MG63 (cell line): ENCODE data around the gene SLC43A3. TPM values are rescaled to one million over a fixed set of nuclear protein-coding genes. Genes with fewer than 3 reads are reported as not detected.
"Not testable (repeated sequence)": the region's sequence is repeated elsewhere in the genome, so short reads cannot be mapped to it uniquely, and the experiment has no call there.

ENCODE experiments used
- DNase-seq: peaks from one replicate; pipeline ENCODE4 v3.0.0-alpha.2; 2020
- H3K27me3 ChIP-seq: fragments of 250-450 bp; sonication (Bioruptor Pico); 2 replicates; pipeline ENCODE4 v1.5.1; 2020; ENCODE audit warnings: mild to moderate bottlenecking, moderate library complexity
- H3K36me3 ChIP-seq: fragments of 250-450 bp; sonication (Bioruptor Pico); 2 replicates; pipeline ENCODE4 v1.5.1; 2020; ENCODE audit warnings: mild to moderate bottlenecking, moderate library complexity
- H3K4me3 ChIP-seq: fragments of 250-450 bp; sonication (Bioruptor Pico); 2 replicates; pipeline ENCODE4 v1.5.1; 2020; ENCODE audit warnings: mild to moderate bottlenecking, moderate library complexity
- H3K9me3 ChIP-seq: fragments of 250-450 bp; sonication (Bioruptor Pico); 2 replicates; pipeline ENCODE4 v1.5.1; 2020; ENCODE audit warnings: mild to moderate bottlenecking, moderate library complexity
- total RNA-seq: library from RNA; depleted of rRNA; stranded (reverse); fragments of >200 nt; shearing (Covaris generic); gene quantifications from 2 replicates; pipeline ENCODE4 v1.2.3, GENCODE V29; 2014; ENCODE audit warnings: low replicate concordance

Gene SLC43A3
- total RNA-seq, 1 experiment from 2014 or later, result 84.3 TPM

DNA sequence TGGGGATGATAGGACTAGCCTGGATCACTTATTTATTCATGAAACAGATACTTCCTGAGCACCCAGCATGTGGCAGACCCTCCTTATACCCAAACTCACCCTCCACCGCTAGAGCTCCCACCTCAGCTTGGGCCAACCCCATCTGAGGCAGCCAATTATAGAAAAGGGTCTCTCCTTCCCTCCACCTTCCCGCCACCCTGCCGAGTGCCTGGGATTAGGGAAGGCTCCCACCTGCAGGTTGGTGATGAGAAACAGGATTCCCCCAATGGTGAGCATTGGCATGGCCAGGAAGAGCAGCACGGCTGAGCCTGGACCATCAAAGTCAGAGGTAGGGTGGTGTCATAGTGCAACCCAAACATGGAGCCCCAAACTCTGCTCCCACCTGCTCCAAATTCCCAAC, 5.9 kb downstream of the SLC43A3 start:
- Histone ChIP-seq H3K4me3 (no peak overlapping the region), H3K36me3 (peaks cover 94% of the 10 kb centered on the region), H3K27me3 (no peaks in the 10 kb centered on the region), H3K9me3 (no peaks in the 10 kb centered on the region)
- no peak for DNase-seq

DNA sequence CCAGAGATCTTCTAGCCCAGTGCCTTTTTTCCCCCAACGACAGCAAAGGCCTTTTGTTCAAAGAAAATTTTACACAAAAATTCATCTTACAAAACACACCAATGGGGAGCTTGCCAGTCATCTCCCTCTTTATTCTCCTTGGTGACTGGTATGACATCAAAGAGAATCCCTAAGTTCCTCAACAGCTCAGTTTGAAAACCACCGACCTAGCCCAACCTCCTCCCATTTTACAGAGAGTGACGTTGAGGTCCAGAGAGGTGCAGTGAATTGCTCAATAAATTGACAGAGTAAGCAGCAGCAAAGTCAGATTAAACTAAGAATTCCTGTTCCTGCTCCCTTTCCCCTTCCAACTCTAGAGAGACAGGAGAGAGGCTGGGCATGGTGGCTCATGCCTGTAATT, 7.8 kb downstream of the SLC43A3 start:
- Histone ChIP-seq H3K4me3 (no peak overlapping the region), H3K9me3 (no peaks in the 10 kb centered on the region), H3K27me3 (no peaks in the 10 kb centered on the region), H3K36me3 (peaks cover 94% of the 10 kb centered on the region)
- DNase-seq, result no peak

DNA sequence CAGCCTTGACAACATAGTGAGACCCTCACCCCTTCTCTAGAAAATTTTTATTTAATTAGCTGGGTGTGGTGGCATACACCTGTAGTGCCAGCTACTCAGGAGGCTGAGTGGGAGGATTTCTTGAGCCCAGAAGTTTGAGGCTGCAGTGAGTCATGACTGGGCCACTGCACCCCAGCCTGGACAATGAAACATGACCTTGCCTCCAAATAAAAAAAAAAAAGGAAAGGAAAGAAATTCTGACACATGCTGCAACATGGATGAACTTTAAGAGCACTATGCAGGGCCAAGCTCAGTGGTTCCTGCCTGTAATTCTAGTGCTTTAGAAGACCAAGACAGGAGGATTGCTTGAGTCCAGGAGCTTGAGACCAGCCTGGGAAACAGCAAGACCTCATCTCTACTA, 8.8 kb downstream of the SLC43A3 start:
- Histone ChIP-seq H3K36me3 (peaks cover 94% of the 10 kb centered on the region), H3K4me3 (no peak overlapping the region), H3K27me3 (no peaks in the 10 kb centered on the region), H3K9me3 (no peaks in the 10 kb centered on the region)
- DNase-seq, result no peak

DNA sequence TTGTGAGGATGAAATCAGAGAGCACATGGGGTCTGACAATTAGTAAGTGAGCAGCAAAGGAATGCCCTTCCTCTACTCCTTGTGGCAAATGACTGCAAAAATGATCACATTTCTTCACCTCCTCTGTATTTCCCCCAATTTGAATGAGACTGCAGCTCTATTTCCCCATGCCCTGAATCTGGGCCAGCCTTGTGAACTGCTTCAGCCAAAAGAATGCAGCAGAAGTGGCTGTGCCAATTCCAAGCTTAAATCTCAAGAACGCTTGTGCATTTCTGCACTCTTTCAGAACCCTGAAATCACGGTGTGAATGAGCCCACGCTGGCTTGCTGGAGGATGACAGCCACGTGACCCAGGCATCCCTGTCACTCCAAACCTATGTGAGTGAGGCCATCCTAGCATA, 9.9 kb downstream of the SLC43A3 start:
- no peaks in the 10 kb centered on the region for H3K27me3 ChIP-seq
- H3K9me3 ChIP-seq, result no peaks in the 10 kb centered on the region
- peak; percentile 43 for DNase-seq
- no peak overlapping the region for H3K4me3 ChIP-seq
- peaks cover 94% of the 10 kb centered on the region for H3K36me3 ChIP-seq

DNA sequence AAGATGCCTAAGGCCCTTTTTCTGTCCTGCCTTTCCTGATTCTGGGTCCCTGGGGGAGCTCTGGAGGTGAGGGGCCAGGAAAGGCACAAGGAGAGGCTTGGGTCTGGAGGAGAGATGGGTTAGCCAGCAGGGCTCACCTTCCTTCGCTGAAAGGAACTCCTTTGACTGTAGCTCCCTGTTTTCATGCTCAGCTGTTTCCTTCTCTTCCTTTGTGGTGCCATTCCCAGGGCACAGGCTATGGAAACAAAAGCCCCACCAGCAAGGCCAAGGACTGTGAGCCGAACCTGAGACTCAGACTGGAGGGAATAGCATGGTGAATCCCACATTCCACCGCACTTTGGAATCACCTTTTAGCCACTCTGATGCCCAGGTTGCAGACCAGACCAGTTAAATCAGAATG, 10.5 kb downstream of the SLC43A3 start:
- Histone ChIP-seq H3K27me3 (no peaks in the 10 kb centered on the region), H3K9me3 (no peaks in the 10 kb centered on the region), H3K4me3 (no peak overlapping the region), H3K36me3 (peaks cover 96% of the 10 kb centered on the region)
- DNase-seq, result no peak

DNA sequence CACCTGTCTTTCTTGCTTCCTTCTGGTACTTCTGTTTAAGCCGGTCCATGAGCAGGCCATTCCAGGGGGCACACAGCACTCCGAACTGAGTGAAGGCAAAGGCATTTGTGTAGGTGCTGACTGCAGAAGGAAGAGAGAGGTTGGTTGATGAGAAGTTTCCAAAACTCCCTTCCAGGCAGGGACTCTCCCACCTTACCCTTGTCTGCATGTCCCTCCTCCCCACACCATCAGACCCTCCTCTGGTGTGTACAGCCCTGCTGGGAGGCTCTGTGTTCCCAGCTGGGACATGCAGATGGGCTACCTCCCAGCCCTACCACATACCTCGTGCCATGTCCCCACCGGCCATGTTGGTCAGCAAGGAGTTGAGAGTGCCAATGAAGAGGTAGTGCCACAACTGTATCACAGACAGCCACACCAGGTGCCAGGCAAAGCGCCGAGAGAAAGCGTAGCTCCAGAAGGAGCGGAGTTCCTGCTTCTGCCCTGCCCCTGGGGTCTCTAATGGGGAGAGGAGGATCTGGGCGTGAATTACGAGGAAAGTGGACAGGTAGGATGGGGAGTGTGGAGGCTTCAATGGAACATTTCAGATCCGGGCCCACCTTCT, 12.2 kb downstream of the SLC43A3 start:
- H3K36me3 ChIP-seq, result peaks cover 95% of the 10 kb centered on the region
- H3K27me3 ChIP-seq, result no peaks in the 10 kb centered on the region
- DNase-seq, result no peak
- H3K4me3 ChIP-seq, result no peak overlapping the region
- H3K9me3 ChIP-seq, result no peaks in the 10 kb centered on the region

DNA sequence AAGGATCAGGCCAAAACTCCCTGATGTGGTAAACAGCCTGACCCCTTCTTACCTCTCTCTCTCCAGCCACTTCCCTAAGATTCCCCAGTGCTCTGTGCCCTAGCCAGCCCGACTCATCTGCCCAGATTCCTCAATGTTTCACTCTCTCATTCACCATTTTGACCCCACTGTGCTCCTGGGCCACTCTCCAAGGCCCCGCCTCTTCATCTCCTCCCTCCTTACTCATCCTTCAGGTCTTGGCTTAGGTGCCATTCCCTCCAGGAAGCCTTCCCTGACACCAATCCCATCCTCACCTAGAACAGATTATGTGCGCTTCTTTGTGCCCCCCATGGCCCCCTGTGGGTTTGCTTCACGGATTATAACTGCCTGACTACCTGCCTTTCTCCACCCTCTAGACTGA, 13.2 kb downstream of the SLC43A3 start:
- peak; percentile 66 for DNase-seq
- Histone ChIP-seq H3K27me3 (no peaks in the 10 kb centered on the region), H3K9me3 (no peaks in the 10 kb centered on the region), H3K36me3 (peaks cover 99% of the 10 kb centered on the region), H3K4me3 (no peak overlapping the region)

DNA sequence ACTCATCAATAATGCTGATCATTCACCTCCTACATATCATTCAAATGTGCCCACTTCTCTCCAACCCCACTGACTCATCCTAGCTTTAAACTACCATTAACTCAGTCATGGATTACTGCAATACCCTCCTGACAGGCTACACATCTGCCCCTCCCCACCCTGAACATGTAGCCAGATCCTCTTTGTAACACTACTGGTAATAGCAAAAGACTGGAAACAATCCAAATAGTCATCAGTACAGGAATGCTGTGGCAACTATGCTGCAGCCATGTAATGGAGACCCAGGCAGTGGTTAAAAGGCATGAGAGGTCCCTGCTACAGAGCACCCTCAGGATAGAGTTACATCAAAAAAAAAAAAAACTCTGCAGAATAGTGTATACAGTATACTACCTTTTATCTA, 16.6 kb downstream of the SLC43A3 start:
- Histone ChIP-seq H3K9me3 (no peaks in the 10 kb centered on the region), H3K36me3 (peaks cover 90% of the 10 kb centered on the region), H3K27me3 (no peaks in the 10 kb centered on the region), H3K4me3 (no peak overlapping the region)
- peak; percentile 68 for DNase-seq

DNA sequence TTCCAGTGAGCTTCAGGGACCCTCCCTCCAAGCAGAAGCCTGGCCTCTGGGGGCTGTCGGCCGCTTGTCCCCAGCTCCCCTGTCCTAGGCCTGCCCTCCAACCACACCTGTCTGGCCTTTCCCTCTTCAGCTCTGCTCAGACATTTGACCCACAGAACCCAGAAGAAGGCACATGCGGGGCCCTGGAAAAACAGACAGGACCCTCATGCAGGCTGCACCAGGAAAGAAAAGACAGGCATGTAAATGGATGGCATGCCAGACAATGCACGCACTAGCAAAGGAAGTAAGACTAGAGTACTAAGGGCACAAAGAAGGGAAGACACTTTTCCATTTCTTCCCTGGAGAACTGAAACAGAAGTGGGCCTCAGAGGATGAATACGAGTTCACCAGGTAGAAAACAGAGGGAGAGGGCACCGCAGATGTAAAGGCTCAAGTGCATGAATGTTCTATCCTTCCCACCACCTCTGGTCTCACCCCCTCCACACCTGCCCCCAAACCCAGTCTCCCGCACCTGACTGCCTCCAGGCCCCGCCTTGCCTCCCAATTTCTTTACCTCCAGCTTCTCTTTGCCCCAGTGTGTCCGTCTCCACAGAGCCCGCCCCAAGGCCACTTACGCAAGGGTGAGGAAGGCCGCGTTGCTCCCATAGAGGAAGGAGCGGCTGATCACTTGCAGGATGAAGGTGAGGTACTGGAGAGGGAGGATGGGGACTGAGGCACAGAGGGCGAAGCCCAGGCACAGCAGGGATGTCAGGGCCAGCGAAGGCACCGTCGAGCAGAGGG, 17.4 kb downstream of the SLC43A3 start:
- Histone ChIP-seq H3K36me3 (peaks cover 82% of the 10 kb centered on the region), H3K9me3 (no peaks in the 10 kb centered on the region), H3K4me3 (no peak overlapping the region), H3K27me3 (no peaks in the 10 kb centered on the region)
- DNase-seq, result no peak

DNA sequence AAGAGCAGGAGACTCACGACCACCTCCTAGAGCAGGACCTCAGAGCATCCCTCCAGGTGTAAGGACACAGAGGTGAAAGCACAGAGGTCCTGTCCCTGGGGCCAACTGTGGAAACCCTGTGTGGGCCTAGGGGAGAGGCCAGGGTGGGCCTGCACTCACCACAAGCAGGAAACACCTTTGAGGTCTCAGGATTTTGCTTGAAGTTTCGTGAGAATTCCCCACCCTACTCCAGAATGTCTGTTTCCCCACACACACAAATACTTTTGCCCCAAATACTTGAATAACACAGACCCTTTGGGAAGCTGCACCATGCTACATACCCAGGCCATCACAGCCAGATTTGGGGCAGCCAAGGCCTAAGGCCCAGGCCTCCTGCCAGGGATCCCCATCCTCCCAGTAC, 18.1 kb downstream of the SLC43A3 start:
- H3K36me3 ChIP-seq, result peaks cover 74% of the 10 kb centered on the region
- DNase-seq, result no peak

DNA sequence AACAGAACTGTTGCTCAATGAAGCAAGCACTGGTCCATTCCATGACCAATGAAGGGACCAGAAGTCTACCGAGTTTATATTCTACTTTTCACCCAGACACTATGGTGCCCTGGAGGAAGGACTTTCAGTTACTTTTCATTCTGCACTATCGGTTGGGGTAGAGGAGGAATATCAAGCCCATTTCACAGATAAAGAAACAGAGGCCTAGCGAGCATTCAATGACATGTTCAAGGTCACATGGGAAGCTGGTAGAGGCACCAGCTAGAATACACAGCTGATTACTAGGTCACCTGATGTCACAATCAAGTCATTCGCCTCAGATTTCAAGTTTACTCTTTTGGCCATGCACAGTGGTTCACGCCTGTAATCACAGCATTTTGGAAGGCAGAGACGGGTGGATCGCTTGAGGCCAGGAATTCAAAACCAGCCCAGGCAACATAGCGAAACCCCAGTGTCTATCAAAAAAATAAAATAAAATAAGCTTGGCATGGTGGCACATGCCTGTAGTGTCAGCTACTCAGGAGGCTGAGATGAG, 18.9 kb downstream of the SLC43A3 start:
- Histone ChIP-seq H3K36me3 (peaks cover 67% of the 10 kb centered on the region), H3K4me3 (no peak overlapping the region), H3K9me3 (no peaks in the 10 kb centered on the region), H3K27me3 (no peaks in the 10 kb centered on the region)
- no peak for DNase-seq

More for the DNA sequence above, 18.1 kb downstream of the SLC43A3 start:
- Histone ChIP-seq H3K9me3 (no peaks in the 10 kb centered on the region), H3K4me3 (no peak overlapping the region), H3K27me3 (no peaks in the 10 kb centered on the region)

DNA sequence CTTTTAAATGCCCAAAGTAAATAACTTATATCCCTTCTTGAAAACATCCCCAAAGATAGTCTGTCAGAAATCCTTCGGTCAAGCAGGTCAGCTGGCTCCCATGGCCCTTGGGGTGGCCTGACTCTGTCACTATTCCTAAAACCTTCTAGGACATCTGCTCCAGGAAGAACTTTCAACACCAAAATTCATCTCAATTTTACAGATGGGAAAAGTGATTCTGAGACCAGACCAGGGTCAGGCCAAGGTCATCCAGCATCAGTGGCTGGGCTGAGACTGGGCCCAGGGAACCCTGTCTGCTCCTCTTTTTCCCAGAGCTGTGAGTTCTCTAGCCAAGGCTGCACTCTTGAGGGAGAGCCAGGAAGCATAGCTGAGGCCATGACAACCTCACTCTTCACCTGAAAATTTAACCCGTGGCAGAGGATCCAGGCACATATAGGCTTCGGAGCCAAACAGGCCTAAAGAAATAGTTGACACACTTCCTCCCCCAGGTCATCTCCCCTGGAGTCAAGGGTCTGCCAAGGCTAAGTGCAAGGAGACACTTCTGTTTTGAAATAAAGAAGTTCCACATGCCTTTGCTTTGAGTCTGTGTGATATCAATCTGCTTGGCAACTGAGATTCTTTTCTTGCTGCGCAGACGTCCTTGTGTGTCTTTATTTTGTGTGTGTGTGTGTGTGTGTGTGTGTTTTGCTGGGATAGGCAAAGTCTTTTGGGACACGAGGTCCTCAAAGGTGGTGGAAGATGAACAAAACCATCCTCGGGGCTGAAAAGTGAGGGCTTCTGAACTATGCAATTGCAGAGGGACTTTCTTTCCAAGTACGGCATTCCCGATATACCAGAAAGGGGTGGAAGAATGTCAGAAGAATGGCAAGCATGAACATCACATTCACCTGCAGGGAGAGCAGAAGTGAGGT, 19.7 kb downstream of the SLC43A3 start:
- DNase-seq, result no peak
- Histone ChIP-seq H3K36me3 (peaks cover 59% of the 10 kb centered on the region), H3K27me3 (no peaks in the 10 kb centered on the region), H3K4me3 (no peak overlapping the region), H3K9me3 (no peaks in the 10 kb centered on the region)

DNA sequence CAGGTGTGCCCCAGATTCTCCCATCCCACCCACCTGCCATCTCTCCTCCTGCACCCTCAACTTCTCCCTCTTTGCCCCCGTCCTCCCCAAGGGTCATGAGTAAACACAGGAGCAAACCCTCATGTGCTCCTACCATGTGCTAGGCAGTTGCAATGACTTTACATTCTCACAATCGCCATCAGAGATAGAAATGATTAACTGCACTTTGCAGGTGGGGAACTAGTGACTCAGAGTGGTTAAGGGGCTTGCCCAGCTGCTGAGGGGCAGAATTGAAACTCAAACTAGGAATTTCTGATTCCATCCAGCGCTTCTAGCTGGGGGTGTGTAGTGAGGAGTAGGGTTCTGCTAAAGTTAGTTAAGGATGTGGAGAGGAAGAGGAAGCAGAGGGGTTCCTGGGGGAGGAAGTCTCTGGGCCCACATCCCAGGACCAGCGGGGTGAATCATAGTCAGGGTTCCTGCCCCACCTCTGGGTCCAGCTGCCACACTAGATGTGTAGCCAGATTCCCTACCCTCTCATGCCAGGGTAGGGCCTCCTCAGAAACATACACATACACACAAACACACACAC, 20.5 kb downstream of the SLC43A3 start:
- Histone ChIP-seq H3K27me3 (no peaks in the 10 kb centered on the region), H3K4me3 (no peak overlapping the region), H3K36me3 (peaks cover 51% of the 10 kb centered on the region), H3K9me3 (no peaks in the 10 kb centered on the region)
- DNase-seq, result peak; percentile 74

DNA sequence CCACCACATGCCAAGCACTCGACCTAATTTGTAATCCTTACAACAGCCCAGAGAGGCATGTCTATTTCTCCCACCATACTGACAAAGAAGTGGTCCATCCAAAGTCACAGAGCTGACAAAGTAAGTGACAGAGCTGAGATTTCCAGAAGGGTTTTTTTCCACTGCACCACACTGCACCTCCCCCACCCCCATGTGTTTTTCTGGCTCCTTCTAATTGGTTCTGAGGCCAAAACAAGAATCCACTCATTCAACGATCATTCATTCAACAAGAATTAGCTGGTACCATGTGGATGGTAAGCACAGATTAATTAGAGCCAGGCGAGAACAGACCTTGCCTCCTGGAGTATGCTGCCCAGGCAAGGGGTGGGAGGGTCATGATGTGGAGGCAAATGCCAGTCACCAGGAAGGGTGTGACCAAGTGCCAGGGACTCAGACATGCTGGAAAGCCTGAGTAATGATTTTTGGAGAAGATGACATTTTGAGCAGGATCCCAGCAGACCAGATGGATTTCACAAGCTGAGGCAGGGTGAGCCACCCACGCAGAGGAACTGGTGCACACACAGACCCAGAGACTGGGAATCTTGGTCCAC, 21.6 kb downstream of the SLC43A3 start:
- Histone ChIP-seq H3K36me3 (peaks cover 42% of the 10 kb centered on the region), H3K27me3 (no peaks in the 10 kb centered on the region), H3K4me3 (no peak overlapping the region), H3K9me3 (no peaks in the 10 kb centered on the region)
- peak; percentile 21 for DNase-seq

DNA sequence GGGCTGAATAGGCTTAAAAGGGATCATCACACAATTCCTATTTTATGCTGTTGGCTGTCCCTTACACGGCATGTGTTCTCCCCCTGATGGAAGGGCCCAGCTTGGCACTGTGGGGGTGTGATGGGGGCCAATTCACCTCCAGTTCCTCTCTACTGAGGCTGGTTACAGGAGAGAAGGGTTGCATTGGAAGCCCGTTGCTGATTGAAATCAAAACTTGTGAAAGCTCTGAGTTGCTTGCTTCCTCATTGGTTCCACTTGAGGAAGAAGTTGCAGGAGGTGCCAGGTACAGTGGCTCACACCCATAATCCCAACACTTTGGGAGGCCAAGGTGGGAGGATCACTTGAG, 23.1 kb downstream of the SLC43A3 start:
- H3K9me3 ChIP-seq, result no peaks in the 10 kb centered on the region
- H3K36me3 ChIP-seq, result peaks cover 26% of the 10 kb centered on the region
- H3K4me3 ChIP-seq, result no peak overlapping the region

DNA sequence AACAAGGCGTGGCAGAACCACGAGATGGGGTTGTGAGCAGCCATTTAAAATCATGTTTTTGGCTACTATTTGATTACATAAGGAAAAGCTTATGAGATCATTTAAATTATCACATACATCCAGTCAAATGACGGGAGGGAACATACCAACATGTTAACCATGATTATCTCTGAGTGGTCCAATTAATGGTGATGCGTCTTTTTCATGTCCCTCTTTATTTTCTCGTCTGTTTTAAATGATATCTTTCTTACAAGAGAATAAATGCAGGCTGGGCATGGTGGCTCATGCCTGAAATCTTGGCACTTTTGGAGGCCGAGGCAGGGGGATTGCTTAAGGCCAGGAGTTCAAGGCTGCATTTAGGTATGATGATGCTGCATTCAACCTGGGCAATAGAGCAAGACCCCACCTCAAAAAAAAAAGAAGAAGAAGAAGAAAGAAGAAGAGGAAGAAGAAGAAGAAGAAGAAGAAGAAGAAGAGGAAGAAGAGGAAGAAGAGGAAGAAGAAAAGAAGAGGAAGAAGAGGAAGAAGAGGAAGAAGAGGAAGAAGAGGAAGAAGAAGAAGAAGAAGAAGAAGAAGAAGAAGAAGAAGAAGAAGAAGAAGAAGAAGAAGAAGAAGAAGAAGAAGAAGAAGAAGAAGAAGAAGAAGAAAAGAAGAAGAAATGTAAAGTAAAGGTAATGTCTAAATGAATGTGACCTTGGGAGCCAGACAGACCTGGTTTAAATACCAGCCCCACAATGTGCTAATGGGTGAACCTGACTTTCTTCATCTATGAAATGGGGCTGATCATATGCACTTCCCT, 23.7 kb downstream of the SLC43A3 start:
- DNase-seq, result not testable (repeated sequence)

More for the DNA sequence above, 23.1 kb downstream of the SLC43A3 start:
- no peak for DNase-seq
- no peaks in the 10 kb centered on the region for H3K27me3 ChIP-seq

More for the DNA sequence above, 23.7 kb downstream of the SLC43A3 start:
- H3K4me3 ChIP-seq, H3K9me3 ChIP-seq, H3K27me3 ChIP-seq: not testable (repeated sequence)
- peaks cover 20% of the 10 kb centered on the region for H3K36me3 ChIP-seq
